K562 (cell line): ENCODE results near the gene FAM118B. TPM values are rescaled to one million over a fixed set of nuclear protein-coding genes. Genes with fewer than 3 reads are reported as not detected.

ENCODE experiments used
- C11orf30 ChIP-seq: fragments of 450-650 bp; IDR thresholded peaks from 2 replicates; pipeline ENCODE4 v1.6.1; 2016; ENCODE audit warnings: low read depth, mild to moderate bottlenecking
- DACH1 ChIP-seq: fragments of 450-650 bp; IDR thresholded peaks from 2 replicates; pipeline ENCODE4 v1.6.1; 2018; ENCODE audit not compliant: partially characterized antibody
- ELF2 ChIP-seq: fragments of 250-450 bp; sonication (Bioruptor Pico); IDR thresholded peaks from 2 replicates; pipeline ENCODE4 v1.5.0; 2021; ENCODE audit warnings: mild to moderate bottlenecking
- KLF1 ChIP-seq: fragments of 450-650 bp; IDR thresholded peaks from 2 replicates; pipeline ENCODE4 v1.6.1; 2016; ENCODE audit warnings: missing genetic modification characterization, missing compliant biosample characterization
- MEIS2 ChIP-seq: fragments of 450-650 bp; IDR thresholded peaks from 2 replicates; pipeline ENCODE4 v1.6.1; 2014; ENCODE audit warnings: mild to moderate bottlenecking; ENCODE audit not compliant: partially characterized antibody
- MIER1 ChIP-seq: fragments of 450-650 bp; IDR thresholded peaks from 2 replicates; pipeline ENCODE4 v1.6.1; 2016; ENCODE audit warnings: antibody characterized with exemption, mild to moderate bottlenecking, low read depth
- POLR2AphosphoS5 ChIP-seq: IDR thresholded peaks from 2 replicates; pipeline ENCODE4 v1.6.1; 2011; ENCODE audit warnings: mild to moderate bottlenecking, low read depth, low read length, moderate library complexity; ENCODE audit not compliant: control insufficient read depth, insufficient read depth
- RB1 ChIP-seq: fragments of 450-650 bp; IDR thresholded peaks from 2 replicates; pipeline ENCODE4 v1.6.1; 2017; ENCODE audit warnings: low read depth, mild to moderate bottlenecking
- SIN3B ChIP-seq: fragments of 450-650 bp; IDR thresholded peaks from 2 replicates; pipeline ENCODE4 v1.6.1; 2017; ENCODE audit warnings: low read depth, mild to moderate bottlenecking, moderate library complexity
- TAF1 ChIP-seq: IDR thresholded peaks from 2 replicates; pipeline ENCODE4 v1.6.1; 2011; ENCODE audit warnings: mild to moderate bottlenecking, low read length, moderate library complexity; ENCODE audit not compliant: insufficient read depth, control insufficient read depth, severe bottlenecking; ENCODE audit errors: extremely low read depth
- TAF9B ChIP-seq: fragments of 450-650 bp; IDR thresholded peaks from 2 replicates; pipeline ENCODE4 v1.6.1; 2018; ENCODE audit warnings: mild to moderate bottlenecking; ENCODE audit not compliant: partially characterized antibody
- TOE1 ChIP-seq, 2 experiments: fragments of 450-650 bp in 1 of 2; sonication (generic) in 1 of 2; formaldehyde crosslinking in 1 of 2; IDR thresholded peaks; 2 replicates each; pipeline versions ENCODE4 v1.7.1 to v1.8.0; 2016 to 2022; ENCODE audit warnings: borderline replicate concordance in 2 of 2, mild to moderate bottlenecking in 2 of 2, antibody characterized with exemption in 1 of 2, inconsistent platforms in 1 of 2, low read depth in 1 of 2, missing genetic modification reagents in 1 of 2, moderate library complexity in 1 of 2
- ZC3H4 ChIP-seq: sonication (generic); formaldehyde crosslinking; IDR thresholded peaks from 2 replicates; pipeline ENCODE4 v1.9.0; 2021; ENCODE audit warnings: missing genetic modification reagents, borderline replicate concordance
- polyA plus RNA-seq, 8 experiments: library from polyadenylated mRNA; depleted of rRNA in 4 of 8; stranded (reverse) in 5 of 8; unstranded in 3 of 8; fragments of >200 nt; fragmentation: Nextera tagmentation in 2 of 8; fragmentation: Illumina TruSeq in 1 of 8; extraction: Ambion mirVana in 2 of 8; extraction: Trizol in 1 of 8; gene quantifications; 2 replicates each; pipeline versions ENCODE4 v1.2.1 to v1.2.3, GENCODE V29; 2011 to 2014; ENCODE audit warnings: inconsistent platforms in 1 of 8, missing spikeins in 1 of 8
- total RNA-seq, 7 experiments: library from RNA; depleted of rRNA in 6 of 7; stranded (reverse); fragments of >200 nt in 6 of 7; fragmentation: Illumina TruSeq in 2 of 7; extraction: Trizol in 2 of 7; gene quantifications; 2 replicates each; pipeline versions ENCODE4 v1.2.1 to v1.2.3, GENCODE V29; 2011 to 2021; ENCODE audit warnings: low replicate concordance in 1 of 7
- TF ChIP-seq, protein P1 (sequence below): sonication (generic); formaldehyde crosslinking; IDR thresholded peaks from 2 replicates; pipeline ENCODE4 v1.8.0; 2022; ENCODE audit warnings: missing genetic modification reagents, mild to moderate bottlenecking, moderate library complexity, borderline replicate concordance
- TF ChIP-seq, protein P2 (sequence below): fragments of 450-650 bp; conservative IDR thresholded peaks from 2 replicates; pipeline ENCODE4 v1.6.1; 2016; ENCODE audit warnings: missing genetic modification characterization, low read depth, mild to moderate bottlenecking, control low read depth, missing compliant biosample characterization
- TF ChIP-seq, protein P3 (sequence below): fragments of 450-650 bp; IDR thresholded peaks from 2 replicates; pipeline ENCODE4 v1.6.1; 2016; ENCODE audit warnings: borderline replicate concordance
- TF ChIP-seq, protein P4 (sequence below): fragments of 250-450 bp; sonication (Bioruptor Pico); IDR thresholded peaks from 2 replicates; pipeline ENCODE4 v1.8.0; 2021; ENCODE audit warnings: borderline replicate concordance, mild to moderate bottlenecking, moderate library complexity; ENCODE audit not compliant: poor library complexity, severe bottlenecking
- TF ChIP-seq, protein P5 (sequence below): conservative IDR thresholded peaks from 2 replicates; pipeline ENCODE4 v1.6.1; 2011; ENCODE audit warnings: low read depth, mild to moderate bottlenecking, low read length; ENCODE audit not compliant: control insufficient read depth

Gene FAM118B
- total and polyA plus RNA-seq, 9 of the 15 experiments (the other 6 are each of a cell fraction or from before 2014, with no cell fraction given) = 12.0 to 49.0 (median 22.1) TPM

DNA sequence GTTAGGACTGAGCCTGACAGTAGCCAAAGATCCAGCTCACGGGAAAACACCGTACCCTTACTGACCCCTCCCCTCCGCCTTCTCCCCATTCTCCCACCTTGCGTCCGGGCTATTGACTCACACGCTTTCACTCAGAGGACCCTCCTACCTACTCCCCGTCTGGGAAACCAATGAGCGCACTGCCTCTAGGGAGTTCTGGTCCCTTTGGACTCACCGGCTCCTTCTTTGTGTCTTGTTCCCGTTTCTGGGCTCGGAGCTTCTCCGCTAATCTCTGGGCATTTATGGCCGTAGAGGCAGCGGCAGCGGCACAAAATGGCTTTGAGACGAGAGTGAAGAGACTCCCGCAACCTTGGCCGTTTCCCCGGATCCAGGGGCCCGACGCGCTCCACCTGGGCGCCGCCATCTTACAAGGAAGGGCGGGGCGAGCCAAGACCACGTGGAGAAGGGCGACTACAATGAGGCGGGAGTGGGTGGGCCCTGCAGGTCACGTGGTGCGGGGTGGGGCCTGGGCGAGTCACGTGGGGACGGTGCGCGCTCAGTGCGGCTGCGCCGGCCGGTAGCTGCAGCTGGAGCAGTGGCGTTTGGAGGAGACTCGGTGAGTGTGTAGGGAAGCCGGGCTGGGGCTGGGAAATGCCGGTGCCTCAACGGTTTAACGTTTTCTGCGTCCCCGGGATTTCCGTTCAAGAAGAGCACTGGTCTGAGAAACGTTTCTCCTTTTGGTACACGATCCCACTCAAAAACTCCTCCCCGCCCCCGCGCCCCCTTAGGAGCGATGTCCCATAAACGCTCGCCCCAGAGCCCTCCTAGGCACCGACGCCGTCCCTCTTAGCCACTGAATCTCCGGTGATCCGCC is at the start of gene FAM118B, which contains the start of gene RPUSD4 (continued):
- TF ChIP-seq C11orf30 (peak; percentile 98), DACH1 (peak; percentile 75), SIN3B (peak; percentile 97), RB1 (peak; percentile 42), ZC3H4 (CRISPR knock-in tag) (no peak), TAF9B (peak; percentile 93), TAF1 (peak; percentile 96), MEIS2 (peak; percentile 71), KLF1 (tag) (0 out of 2 replicates have a peak, but pooled peaks have one; percentile 20), MIER1 (0 out of 2 replicates have a peak, but pooled peaks have one; percentile 28), ELF2 (CRISPR knock-in tag) (peak; percentile 35; the same call in 1 of the 2 replicates), TOE1 (IDR thresholded peaks at IDR 0.05; ENCODE audit: borderline replicate concordance) (peak; percentile 99), TOE1 (CRISPR knock-in tag; IDR thresholded peaks at IDR 0.05; ENCODE audit: borderline replicate concordance, low read depth) (no peak), POLR2AphosphoS5 (peak; percentile 81)
- TF ChIP-seq, protein P1, sequence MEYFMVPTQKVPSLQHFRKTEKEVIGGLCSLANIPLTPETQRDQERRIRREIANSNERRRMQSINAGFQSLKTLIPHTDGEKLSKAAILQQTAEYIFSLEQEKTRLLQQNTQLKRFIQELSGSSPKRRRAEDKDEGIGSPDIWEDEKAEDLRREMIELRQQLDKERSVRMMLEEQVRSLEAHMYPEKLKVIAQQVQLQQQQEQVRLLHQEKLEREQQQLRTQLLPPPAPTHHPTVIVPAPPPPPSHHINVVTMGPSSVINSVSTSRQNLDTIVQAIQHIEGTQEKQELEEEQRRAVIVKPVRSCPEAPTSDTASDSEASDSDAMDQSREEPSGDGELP (CRISPR knock-in tag) = peak; percentile 96
- TF ChIP-seq, protein P2, sequence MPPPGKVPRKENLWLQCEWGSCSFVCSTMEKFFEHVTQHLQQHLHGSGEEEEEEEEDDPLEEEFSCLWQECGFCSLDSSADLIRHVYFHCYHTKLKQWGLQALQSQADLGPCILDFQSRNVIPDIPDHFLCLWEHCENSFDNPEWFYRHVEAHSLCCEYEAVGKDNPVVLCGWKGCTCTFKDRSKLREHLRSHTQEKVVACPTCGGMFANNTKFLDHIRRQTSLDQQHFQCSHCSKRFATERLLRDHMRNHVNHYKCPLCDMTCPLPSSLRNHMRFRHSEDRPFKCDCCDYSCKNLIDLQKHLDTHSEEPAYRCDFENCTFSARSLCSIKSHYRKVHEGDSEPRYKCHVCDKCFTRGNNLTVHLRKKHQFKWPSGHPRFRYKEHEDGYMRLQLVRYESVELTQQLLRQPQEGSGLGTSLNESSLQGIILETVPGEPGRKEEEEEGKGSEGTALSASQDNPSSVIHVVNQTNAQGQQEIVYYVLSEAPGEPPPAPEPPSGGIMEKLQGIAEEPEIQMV = no peak
- TF ChIP-seq, protein P3, sequence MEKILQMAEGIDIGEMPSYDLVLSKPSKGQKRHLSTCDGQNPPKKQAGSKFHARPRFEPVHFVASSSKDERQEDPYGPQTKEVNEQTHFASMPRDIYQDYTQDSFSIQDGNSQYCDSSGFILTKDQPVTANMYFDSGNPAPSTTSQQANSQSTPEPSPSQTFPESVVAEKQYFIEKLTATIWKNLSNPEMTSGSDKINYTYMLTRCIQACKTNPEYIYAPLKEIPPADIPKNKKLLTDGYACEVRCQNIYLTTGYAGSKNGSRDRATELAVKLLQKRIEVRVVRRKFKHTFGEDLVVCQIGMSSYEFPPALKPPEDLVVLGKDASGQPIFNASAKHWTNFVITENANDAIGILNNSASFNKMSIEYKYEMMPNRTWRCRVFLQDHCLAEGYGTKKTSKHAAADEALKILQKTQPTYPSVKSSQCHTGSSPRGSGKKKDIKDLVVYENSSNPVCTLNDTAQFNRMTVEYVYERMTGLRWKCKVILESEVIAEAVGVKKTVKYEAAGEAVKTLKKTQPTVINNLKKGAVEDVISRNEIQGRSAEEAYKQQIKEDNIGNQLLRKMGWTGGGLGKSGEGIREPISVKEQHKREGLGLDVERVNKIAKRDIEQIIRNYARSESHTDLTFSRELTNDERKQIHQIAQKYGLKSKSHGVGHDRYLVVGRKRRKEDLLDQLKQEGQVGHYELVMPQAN = peak; percentile 99; the same call in 1 of the 2 replicates
- TF ChIP-seq, protein P4, sequence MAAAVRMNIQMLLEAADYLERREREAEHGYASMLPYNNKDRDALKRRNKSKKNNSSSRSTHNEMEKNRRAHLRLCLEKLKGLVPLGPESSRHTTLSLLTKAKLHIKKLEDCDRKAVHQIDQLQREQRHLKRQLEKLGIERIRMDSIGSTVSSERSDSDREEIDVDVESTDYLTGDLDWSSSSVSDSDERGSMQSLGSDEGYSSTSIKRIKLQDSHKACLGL = peak; percentile 96
- TF ChIP-seq, protein P5, sequence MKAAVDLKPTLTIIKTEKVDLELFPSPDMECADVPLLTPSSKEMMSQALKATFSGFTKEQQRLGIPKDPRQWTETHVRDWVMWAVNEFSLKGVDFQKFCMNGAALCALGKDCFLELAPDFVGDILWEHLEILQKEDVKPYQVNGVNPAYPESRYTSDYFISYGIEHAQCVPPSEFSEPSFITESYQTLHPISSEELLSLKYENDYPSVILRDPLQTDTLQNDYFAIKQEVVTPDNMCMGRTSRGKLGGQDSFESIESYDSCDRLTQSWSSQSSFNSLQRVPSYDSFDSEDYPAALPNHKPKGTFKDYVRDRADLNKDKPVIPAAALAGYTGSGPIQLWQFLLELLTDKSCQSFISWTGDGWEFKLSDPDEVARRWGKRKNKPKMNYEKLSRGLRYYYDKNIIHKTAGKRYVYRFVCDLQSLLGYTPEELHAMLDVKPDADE = peak; percentile 83; the same call in 1 of the 2 replicates
